ENCODE measurements around the gene SPDYE1.
"Not testable (repeated sequence)": the region's sequence is repeated elsewhere in the genome, so short reads cannot be mapped to it uniquely, and the experiment has no call there.

SPDYE1 gene

DNA sequence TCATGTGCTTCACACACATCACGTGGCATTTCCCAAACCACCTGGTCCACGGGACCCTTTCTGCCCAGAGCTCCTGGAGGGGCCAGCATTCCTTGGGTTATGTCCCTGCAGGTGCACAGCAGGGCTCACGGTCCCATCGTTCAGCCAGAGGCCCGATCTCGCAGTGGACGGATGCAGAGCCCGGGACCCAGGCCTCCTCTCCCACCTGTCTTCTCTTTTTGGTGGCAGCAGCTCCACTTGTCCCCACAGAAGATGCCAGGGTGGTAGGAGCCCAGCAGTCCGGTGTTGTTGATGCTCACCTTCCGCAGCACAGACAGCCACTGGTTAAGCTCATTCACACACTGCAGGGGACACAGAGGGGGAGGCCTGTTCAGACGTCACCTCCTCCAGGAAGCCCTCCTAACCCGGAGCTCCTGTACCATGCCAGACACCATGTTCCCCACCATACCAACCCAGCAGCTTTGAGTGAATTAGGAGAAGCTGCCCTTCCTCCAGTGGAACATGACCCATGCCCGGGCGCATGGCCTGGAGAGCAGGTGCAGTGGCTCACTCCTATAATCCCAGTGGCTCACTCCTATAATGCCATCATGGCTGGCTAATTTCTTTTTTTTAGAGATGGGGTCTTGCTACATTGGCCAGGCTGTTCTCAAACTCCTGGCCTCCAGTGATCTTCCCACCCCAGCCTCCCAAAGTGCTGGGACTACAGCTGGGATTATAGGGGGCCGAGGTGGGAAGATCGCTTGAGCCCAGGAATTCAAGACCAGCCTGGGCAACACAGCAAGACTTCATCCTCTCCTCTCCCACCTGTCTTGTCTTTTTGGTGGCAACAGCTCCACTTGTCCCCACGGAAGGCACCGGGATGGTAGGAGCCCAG lies 36.5 kb downstream of the SPDYE1 start:
- H3K4me1 Mint-ChIP-seq, H3K9me3 Mint-ChIP-seq, H3K27ac Mint-ChIP-seq, H3K4me3 Mint-ChIP-seq, H3K36me3 Mint-ChIP-seq, H3K27me3 Mint-ChIP-seq: not testable (repeated sequence)

DNA sequence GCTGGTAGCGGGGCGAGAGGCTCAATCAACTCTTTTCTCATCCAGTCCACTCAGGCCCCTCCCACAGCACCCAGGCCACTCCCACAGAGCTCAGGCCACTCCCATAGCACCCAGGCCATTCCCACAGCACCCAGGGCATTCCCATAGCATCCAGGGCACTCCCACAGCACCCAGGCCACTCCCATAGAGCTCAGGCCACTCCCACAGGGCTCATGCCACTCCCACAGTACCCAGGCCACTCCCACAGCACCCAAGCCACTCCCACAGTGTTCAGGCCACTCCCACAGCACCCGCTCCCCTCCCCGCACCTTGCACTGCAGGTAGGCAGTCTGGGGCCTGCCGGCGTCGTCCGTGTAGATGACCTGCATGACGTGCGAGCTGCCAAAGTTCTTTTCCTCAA lies 38.7 kb downstream of the SPDYE1 start:
- not testable (repeated sequence) for H3K27ac Mint-ChIP-seq, H3K4me1 Mint-ChIP-seq, H3K4me3 Mint-ChIP-seq, H3K36me3 Mint-ChIP-seq, H3K27me3 Mint-ChIP-seq, H3K9me3 Mint-ChIP-seq

DNA sequence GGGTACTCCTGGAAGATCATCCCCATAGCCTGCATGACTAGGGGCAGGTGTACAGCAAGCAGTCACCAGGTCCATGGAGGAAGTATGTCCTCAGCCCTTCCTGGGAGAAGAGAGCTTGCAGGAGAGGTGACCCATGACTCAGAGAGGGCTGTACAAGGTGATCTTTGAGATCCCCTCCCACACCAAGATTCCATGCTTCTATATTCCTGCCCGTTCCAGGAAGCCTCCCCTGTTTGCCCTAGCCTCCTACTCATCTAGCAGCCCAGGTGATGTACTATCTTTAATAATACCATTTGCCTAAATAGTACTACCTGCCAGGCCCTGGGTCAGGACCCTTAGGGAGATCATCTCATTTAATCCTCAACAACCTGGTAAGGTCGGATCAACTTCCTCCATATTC lies 40.3 kb downstream of the SPDYE1 start:
- not testable (repeated sequence) for H3K9me3 Mint-ChIP-seq, H3K4me1 Mint-ChIP-seq, H3K27me3 Mint-ChIP-seq, H3K4me3 Mint-ChIP-seq, H3K36me3 Mint-ChIP-seq
- H3K27ac Mint-ChIP-seq = peak overlapping the region; percentile 51

DNA sequence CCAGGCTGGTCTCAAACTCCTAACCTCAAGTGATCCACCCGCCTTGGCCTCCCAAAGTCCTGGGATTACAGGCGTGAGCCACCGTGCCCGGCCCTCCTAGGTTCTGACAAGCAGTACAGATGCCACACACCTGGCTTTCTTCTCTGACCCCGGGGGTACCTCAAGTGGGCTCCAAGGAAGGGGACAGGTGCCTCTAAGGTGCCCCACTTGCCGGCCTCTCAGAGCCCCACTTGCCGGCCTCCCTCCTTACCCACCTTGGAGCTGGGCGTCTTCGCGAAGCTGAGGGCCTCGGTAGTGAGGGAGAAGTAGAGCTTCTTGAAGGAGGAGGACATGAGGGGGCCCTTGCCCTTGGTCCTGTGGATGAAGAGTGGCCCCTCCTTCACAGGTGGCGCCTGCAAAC lies 40.9 kb downstream of the SPDYE1 start:
- not testable (repeated sequence) for H3K27ac Mint-ChIP-seq, H3K36me3 Mint-ChIP-seq, H3K27me3 Mint-ChIP-seq, H3K9me3 Mint-ChIP-seq, H3K4me3 Mint-ChIP-seq, H3K4me1 Mint-ChIP-seq

DNA sequence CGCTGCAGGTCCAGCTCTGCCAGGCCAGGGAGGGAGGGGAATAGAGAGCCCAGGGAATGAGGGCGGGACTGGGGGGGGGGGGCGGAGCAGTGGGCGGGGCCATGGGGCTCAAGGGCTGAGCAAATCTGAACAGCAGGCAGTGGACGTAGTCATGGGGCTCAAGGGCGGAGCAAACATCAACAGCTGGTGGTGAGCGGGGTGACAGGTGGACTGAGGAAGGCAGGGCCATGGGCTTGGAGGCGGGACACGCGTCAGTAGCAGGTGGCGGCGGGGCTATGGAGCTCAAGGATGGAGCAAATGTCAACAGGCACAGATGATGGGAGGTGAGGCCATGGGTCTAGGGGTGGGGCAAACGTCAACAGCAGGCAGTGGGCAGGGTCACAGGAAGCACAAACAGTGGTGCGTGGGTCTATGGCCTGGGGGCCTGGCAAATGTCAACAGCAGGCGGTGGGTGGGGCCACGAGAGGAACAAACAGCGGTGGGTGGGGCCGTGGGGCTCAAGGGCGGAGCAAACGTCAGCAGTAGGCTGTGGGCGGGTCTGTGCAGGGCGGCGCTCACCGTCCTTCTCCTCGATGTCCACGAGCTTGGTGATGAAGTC lies 41.4 kb downstream of the SPDYE1 start:
- Mint-ChIP-seq H3K27ac (peak overlapping the region; percentile 70), H3K4me3 (peak overlapping the region; percentile 78), H3K4me1 (peaks cover 12% of the 10 kb centered on the region)
- H3K9me3 Mint-ChIP-seq, H3K36me3 Mint-ChIP-seq, H3K27me3 Mint-ChIP-seq: not testable (repeated sequence)

DNA sequence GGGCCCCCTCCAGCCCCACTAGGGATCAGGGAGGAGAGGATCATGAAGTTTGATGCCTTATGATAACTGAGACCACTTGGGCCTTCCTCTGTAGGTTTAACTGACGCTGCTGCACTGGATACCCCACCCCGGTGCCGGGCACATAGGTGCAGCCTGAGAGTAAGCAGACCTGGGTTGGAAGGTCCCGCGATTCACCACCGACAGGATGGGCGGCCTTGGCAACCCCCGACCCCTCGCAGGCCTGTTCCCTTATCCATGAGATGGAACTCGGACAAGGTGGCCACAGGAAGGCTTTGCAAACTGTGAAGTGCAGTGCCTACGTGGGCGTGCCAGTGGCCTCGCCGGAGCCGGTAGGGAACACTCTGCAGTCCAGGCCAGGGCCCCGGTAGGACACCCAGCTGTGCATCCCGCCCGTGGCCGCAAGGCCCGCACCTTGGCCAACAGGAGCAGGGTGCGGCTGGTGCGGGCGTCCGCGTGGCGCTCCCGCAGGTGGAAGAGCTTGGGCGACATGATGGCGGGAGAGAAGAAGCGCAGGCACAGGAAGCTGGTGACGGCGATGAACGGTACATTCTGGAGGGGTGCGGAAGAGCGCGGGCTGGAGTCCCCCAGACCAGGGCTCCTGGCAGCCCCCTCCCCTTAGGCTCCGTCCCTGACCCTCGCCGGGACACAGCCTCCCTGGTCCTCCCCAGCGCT lies 42.2 kb downstream of the SPDYE1 start:
- not testable (repeated sequence) for H3K27ac Mint-ChIP-seq, H3K9me3 Mint-ChIP-seq, H3K27me3 Mint-ChIP-seq, H3K36me3 Mint-ChIP-seq
- Mint-ChIP-seq H3K4me3 (peak overlapping the region; percentile 54), H3K4me1 (peaks cover 12% of the 10 kb centered on the region)

DNA sequence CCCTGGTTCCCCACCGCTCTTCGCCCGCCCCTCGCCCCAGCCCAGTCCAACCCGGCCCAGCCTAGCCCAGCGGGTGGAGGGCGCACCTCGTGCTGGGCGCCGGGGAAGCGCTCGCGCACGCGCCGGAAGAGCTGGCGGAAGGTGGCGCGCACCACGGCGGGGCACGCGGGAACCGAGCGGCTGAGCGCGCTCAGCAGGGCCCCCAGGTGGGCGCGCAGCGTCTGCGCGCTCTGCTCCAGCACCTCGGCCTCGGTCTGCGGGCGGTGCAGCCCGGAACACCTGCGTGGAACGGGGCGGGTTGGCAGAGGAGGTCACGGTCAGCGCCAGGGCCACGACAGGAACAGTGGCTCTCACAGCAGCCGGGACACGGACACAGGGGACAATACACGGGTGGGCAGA lies 42.8 kb downstream of the SPDYE1 start:
- H3K4me1 Mint-ChIP-seq = peaks cover 14% of the 10 kb centered on the region
- H3K36me3 Mint-ChIP-seq, H3K9me3 Mint-ChIP-seq, H3K27me3 Mint-ChIP-seq: not testable (repeated sequence)
- H3K27ac Mint-ChIP-seq = peak overlapping the region; percentile 91
- peak overlapping the region; percentile 85 for H3K4me3 Mint-ChIP-seq

DNA sequence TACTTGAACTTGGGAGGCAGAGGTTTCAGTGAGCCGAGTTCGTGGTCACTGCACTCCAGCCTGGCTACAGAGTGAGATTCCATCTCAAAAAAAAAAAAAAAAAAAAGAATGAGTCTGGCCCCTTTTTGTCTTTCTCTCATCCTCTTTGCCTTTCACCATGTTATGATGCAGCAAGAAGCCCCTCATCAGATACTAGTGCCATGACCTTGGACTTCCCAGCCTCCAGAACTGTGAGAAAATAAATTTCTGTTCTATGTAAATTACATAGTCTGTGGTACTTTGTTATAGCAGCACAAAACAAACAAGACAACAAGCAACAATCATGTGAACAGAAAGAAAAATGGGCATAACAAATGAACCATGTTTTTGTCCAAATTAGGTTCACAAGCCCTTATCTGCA lies 44.5 kb downstream of the SPDYE1 start:
- Mint-ChIP-seq H3K27ac (no peak overlapping the region), H3K9me3 (no peaks in the 10 kb centered on the region), H3K4me3 (peak overlapping the region; percentile 36), H3K4me1 (peaks cover 32% of the 10 kb centered on the region), H3K27me3 (no peaks in the 10 kb centered on the region), H3K36me3 (no peaks in the 10 kb centered on the region)

DNA sequence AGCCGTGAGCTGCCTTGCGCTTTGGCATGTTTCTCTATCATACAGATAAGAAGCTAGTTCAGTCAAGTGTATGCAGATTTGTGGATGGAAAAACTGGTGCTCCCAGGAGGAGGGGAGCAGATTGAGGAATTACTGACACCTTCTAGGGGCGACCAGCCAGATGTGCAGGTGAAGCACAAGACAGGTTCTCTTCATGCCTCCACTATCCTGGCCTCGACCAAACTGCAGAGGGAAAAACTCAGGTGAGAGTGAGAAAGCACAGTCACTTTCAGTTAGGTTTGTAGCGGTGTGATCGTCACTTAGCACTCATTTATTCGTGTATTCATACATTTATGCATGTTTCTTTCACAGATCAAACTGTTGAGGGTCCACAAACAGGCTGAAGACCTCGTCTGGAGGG lies 46.2 kb downstream of the SPDYE1 start:
- Mint-ChIP-seq H3K36me3 (peaks cover 3% of the 10 kb centered on the region), H3K27me3 (no peaks in the 10 kb centered on the region), H3K4me1 (peaks cover 42% of the 10 kb centered on the region), H3K27ac (peak overlapping the region; percentile 94), H3K9me3 (no peaks in the 10 kb centered on the region), H3K4me3 (peak overlapping the region; percentile 91)

DNA sequence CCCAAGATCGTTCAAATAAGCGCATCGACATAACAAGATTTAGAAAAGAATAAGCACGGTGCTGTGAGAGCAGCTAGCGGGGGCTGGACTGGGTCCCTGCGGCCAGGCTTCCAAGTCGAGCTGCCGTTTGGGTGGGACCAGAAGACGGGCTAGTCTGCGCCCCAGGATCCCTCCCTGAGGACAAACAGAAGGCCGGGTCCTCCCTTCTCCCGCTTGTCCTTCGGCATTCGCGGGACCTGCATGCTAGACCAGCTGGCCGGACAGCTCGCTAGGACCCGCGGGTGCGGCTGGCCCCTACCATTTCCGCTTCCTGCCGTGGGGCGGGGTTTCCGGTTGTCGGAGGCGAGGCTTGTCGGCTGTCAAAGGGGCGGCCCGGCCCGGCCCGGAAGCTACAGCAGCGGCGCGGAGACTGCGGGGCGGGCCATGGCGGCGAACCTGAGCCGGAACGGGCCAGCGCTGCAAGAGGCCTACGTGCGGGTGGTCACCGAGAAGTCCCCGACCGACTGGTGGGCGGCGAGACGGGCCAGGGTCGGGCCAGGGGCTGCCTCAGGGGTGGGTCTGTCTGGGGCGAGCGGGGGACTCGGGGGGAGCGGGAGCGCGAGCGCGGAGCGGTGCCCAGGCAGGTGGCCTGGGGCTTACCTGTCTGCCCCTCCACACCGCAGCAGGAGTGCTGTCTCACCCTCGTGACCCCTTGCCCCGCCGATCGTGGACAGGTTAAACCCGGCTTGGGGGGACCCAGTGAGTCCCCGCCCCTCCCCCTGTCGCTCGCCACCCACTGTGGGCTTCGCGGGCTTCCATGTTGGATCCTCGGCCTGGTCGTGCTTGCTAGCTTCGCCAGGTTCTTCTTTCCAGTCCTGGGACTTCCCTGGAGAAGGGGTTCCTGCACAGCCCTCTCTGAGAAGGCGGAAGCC lies 46.9 kb downstream of the SPDYE1 start, which contains the start of gene DBNL:
DBNL (plus strand) TSS at position 388 of the 911 bp plus-strand sequence; CDS start at position 424, 36 bp downstream.
- Mint-ChIP-seq H3K4me3 (peak within 1 kb of the TSS; percentile 91), H3K4me1 (peaks cover 48% of the 10 kb centered on the region)

DNA sequence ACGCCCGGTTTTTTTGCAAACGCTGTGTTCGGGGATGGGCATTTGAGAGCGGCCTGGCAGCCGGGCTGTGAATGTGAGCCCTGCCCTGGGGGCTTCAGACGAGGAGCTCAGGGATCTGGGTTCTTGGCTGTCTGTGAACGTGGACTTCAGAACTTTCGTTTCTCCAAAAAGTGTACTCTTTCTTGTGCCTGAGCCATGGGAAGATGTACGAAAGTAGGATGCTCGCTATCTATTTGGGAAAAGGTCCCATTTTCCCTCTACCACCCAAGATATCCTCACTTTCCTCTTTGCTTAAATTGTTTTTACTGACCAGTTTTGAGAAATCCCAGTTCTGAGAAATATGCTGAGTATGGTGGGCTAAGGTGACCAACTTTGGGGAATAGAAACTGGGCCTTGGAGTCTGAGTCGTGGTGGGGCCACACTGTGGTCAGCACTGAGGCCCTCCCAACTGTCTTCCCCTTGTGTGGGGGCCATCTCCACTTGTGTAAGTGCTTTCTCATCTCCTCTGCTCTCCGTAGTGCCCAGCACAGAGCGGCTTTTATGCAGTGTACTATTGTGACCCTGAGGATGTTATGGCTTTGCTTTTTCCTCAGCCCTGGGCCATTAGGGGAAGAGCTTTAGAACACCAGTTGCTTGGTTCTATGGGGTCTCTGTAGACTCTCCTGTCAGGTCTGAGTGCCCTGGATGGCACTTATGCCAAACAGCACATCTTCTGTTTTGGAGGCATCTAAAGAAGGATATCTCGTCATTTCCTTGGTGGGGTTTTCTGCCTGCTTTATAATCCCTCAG lies 47.7 kb downstream of the SPDYE1 start:
- Mint-ChIP-seq H3K4me3 (peak overlapping the region; percentile 91), H3K9me3 (no peaks in the 10 kb centered on the region), H3K27me3 (no peaks in the 10 kb centered on the region), H3K4me1 (peaks cover 57% of the 10 kb centered on the region), H3K36me3 (peaks cover 3% of the 10 kb centered on the region), H3K27ac (peak overlapping the region; percentile 61)

More for the DNA sequence above, 46.9 kb downstream of the SPDYE1 start, which contains the start of gene DBNL:
- Mint-ChIP-seq H3K27ac (peak within 1 kb of the TSS; percentile 94), H3K27me3 (no peaks in the 10 kb centered on the region), H3K36me3 (peaks cover 3% of the 10 kb centered on the region), H3K9me3 (no peaks in the 10 kb centered on the region)

DNA sequence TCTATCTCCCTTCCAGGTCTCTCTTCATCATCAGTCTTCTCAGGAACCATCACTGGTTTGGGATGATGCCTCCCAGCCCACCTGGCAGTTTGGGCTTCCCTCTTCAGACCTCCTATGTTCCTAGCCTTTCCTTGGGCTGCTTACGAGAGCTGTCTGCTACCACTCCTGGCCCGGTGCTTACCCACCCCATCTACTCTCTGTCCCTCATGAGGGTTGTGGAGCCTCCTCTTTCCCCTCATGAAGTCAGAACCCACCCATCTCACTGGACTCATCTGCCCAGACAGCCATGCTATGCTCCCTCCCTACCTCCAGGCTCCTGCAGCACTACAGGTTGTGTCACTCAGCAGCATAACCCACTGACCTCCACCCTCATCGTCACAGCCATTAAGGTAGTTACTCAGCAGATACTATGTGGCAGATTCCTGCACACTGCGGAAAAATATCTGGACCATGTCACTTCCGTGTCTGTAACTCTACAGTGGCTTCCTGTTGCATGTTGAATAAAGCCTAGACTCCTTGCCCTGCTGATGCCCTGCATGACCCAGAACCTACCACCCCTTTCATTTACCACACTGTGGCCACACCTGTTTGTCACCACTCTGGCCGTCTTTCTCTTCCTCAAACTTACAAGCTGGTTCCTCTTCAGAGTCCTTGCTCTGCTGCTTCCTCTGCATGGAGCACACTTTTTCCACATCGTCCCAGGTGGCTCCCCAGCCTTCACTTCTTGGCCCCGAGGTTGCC lies 48.8 kb downstream of the SPDYE1 start:
- peaks cover 64% of the 10 kb centered on the region for H3K4me1 Mint-ChIP-seq
- no peaks in the 10 kb centered on the region for H3K9me3 Mint-ChIP-seq
- H3K27me3 Mint-ChIP-seq = no peaks in the 10 kb centered on the region
- H3K4me3 Mint-ChIP-seq = peak overlapping the region; percentile 91
- peak overlapping the region; percentile 61 for H3K27ac Mint-ChIP-seq
- peaks cover 3% of the 10 kb centered on the region for H3K36me3 Mint-ChIP-seq

DNA sequence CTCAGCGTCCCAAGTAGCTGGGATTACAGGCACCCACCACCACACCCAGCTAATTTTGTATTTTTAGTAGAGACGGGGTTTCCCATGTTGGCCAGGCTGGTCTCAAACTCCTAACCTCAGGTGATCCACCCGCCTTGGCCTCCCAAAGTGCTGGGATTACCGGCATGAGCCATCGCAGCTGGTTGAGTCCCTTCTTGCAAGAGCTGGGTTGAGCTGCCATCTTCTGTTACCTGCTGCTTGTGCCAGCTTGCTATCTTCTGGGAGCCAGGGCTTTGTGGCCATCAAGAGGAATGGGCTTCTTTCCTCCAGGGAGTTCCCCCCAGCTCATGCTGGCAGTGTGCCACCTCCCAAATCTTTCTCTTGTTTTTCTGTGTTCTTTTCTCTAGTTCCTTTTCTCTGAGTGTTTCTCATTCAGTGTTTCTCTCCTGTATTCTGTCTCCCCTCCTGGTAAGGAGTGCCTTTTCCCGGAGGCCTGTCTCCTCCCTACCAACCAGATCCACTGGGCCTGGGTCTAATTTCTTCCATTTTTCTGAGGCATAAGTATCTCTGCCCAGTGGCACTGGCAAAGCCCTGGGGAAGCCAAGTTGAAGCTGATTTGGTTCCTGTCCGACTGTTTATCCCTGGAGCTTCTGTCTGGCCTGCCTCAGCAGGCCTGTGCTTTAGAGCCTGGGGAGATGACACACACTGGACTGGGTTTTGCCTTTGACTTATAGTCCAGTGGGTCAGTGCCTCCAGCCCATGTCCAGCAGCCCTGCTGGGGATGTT lies 50.5 kb downstream of the SPDYE1 start:
- Mint-ChIP-seq H3K9me3 (no peaks in the 10 kb centered on the region), H3K27me3 (no peaks in the 10 kb centered on the region), H3K27ac (peak overlapping the region; percentile 94), H3K4me1 (peaks cover 79% of the 10 kb centered on the region), H3K4me3 (peak overlapping the region; percentile 67), H3K36me3 (peaks cover 7% of the 10 kb centered on the region)

Measured in activated naive CD4-positive, alpha-beta T cell treated with anti-CD3 and anti-CD28 coated beads, Interleukin-2, amount 50 U/mL, for 24 hours (primary cell).